HG02884 (cell line): ENCODE data around the gene NCOA7.

Experiments
- ATAC-seq: cut with Tn5 transposase; IDR thresholded peaks from one replicate; pipeline ENCODE4 v1.9.1; 2021; ENCODE audit warnings: mild to moderate bottlenecking, moderate library complexity; ENCODE audit not compliant: unreplicated experiment

The NCOA7 gene

DNA sequence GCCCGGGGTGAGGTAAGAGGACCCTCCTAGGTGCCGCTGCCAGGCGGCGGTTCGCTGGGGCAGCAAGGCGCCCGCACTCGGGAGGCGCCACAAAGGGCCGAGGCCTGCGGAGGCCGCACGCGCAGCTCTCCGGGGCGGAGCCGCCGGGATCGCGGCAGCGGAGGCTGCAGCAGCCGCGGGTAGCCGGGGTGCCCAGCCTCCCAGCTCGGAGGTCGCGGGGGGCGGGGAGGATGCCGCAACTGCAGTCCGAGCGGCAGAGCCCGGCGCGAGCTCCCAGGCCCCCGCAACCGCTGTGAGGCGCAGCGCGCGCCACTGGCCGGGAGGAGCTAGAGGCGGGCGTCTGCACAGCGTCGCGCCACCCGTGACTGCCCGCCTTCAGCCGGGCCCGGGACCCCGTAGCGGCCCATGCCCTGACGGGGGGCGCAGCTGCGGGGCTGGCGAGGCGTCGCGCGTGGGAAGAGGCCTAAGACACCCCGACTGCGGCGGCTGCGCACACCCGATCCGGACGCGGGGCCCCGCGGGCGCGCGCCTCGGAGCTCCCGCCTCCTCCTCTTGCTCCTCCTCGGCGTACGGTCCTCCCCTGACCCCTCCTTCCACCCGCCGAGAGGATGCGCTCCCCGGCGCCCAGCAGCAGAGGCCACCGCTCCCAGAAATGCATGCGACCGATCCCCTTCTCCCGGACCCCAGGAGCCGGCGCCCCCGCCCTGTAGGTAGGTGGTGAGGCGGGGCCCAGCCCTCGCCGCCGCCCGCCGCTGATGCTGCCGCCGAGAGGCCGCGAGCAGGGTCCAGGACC, at the start of gene NCOA7:
NCOA7 (plus strand) TSS at position 603 of the 793 bp plus-strand sequence. CDS start 24,395 bp downstream, outside the sequence.
- ATAC-seq = peak; percentile 61

DNA sequence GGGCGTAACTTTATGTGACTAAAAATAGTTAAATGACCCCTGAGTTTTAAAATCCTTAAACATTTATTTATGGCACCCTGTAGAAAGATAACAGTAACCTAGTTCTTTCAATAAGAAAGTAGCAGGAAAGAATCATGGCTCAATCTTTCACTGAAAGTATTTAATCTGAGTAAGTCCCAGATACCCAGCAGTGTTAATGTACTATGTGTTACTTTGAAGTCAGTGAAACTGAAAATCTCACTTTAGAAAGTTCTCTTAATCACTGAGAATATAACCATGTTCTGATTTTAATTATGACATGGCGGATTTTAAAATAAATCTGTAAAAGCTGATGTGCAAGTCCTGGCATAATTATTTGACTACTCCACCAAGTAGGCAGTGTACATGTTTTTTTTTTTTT, 49.4 kb upstream of the NCOA7 start:
- ATAC-seq = no peak

GRCh38 chr6:125742024-125742423, 48.7 kb upstream of the NCOA7 start:
- no peak for ATAC-seq

GRCh38 chr6:125742464-125743120, 48.2 kb upstream of the NCOA7 start:
- no peak for ATAC-seq

GRCh38 chr6:125743604-125744003, 47.2 kb upstream of the NCOA7 start:
- no peak for ATAC-seq

DNA sequence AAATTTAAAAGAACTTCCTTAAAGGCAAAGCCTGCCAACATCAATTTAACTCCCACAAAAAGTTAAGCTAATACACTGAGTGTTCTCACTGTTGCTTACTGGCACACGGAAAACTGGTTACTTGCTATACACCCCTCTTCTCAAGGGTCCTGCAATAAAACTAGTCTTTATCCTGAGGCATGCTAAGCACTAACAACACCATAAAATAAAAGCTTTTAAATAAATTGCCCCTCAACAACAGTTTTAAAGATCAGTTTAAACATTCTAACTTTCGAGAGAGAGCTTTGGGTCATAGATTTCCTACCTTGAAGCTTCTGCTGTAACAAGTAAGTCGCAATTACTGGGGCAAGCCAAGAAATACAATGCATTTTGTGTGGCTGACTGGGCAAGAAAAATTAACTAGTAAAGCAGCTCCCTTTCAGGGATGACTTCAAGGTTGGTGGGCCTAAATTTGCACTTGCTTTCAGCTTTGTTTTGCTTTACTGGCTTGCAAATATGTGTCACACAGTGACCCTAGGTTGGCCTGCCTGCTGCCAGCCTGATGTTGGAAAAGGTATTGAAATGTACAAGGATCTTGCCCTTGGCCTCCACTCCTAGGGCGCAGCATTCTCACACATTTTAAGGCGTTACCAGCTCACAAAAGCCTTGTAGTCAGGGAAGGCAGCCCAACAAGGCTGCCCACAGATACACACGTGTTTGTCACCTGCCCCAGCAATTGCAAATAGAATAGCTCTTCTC, 45.3 kb upstream of the NCOA7 start:
- ATAC-seq = no peak

DNA sequence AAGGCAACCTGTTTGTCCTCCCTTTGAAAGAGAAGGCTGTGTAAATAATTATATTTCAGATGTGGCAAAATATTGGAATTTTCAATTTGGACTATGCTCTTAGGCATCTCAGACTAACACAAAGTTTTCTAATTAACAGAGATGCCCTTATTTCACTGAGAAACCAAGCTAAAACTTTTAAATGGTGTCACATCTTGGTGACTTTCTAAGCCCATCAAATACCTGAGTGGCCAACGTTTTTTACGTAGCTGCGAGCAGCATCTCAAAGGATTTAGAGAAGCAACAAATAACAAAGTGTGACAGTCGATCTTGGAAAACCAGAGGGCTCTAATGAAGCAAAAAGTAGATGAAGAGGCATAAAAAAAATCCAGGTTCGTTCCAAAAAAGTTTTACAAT, 44.7 kb upstream of the NCOA7 start:
- ATAC-seq = no peak

DNA sequence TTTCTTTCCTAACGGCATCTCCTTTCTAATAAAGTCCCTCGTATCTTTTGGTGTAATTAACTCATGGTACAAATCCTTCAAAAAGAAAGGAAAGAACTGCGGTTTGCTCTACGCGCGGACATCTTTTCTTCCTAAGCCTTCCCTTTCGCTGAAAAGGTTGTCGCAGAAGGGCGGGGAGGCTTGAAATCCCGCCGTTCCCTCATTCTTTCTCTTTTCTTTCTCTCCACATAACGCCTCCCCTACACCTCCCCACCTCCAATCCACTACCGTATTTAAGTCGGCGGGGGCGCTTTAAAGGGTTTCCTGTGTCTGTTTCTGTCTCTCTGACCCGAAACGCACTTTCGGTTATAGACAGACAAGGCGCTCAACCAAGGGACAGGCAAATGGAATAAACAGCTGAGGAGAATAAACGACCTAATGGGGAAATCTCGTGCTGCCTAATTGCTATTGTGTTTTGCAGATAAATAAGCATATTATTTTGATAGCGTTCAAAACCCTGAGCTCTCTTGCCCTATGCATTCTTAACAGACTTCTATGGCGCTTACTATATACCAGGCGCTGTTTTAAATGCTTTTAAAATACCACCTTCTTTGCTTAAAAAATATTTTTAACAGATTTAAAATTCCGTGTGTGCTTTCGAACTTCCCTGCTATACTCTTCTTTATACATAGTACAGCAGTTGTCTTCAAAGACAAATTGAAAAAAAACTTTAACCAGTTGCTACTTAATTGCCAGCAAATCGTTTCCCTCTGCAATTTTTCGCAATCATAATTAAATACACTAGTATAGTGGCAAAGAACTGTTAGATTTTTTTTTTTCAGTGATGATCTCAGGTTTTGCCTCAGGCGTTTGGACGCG, 43.8 kb upstream of the NCOA7 start:
- peak; percentile 61 for ATAC-seq

GRCh38 chr6:125747589-125748405, 43.0 kb upstream of the NCOA7 start:
- no peak for ATAC-seq

DNA sequence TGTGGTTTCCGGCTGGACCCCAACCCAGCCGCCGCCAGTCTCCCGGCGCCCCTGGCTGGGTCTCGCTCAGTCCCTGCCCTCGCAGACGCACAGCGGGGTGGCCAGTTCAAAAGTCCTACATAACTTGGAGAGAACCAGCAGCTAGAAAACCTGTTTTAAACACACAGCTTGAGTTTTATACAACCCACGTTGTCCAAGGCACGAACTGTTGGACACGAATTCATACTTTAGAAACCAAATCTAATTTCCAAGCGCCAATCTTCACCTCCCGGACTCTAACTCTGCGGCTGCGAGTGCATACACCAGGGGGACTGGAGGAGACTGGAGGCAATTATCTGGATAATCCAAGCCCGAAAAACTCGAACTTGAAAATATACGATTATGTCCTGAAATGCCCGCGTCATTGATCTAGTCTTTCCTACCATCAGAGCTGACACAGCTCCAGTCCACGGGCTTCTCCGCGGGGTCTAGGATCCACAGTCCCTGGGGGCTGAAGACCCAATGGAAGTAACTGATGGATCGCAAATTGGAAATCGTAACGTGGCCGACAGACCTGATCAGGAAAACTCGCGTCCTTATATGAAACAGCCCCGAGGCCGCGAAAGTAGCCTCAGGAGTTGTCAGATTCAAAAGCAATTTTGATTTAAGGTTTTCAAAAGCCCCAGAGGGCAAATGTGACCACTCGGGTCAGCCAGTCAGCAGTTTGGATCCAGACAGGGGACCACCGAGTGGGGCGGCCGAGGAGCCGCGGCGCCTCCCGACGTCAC, 42.2 kb upstream of the NCOA7 start:
- no peak for ATAC-seq

DNA sequence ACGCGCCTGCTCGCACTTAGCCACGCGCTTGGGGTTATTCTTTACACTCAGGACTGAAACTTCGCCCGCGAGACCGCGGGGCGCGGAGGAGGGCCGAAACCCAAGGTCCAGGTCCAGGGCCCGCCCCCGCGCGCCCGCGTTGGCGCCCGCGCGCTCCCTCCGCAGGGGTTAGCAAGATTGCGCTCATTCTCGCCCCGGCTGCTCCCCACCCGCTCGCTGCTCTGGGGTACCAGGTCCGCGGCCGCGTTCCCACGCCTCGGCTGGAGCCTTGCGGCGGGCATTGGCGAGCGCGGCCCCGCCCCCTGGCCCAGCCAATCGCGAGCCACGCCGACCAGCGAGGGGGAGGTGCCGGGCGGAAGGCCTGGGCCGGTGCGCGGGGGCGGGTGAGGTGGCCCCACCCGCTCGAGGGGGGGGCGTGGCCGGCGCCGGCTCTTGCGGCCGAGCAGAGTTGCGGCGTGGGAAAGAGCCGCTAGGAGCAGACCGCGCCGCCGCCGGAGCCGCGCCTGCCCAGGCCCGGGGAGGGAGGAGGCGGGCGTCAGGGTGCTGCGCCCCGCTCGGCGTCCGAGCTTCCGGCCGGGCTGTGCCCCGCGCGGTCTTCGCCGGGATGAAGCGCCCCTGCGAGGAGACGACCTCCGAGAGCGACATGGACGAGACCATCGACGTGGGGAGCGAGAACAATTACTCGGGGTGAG, 41.4 kb upstream of the NCOA7 start, which contains the start of gene HEY2:
HEY2 (plus strand) TSS at position 460 of the 692 bp plus-strand sequence; CDS start at position 605, 145 bp downstream.
- peak; percentile 73 for ATAC-seq

GRCh38 chr6:125749865-125750691, 40.7 kb upstream of the NCOA7 start:
- ATAC-seq = no peak

- no peak for ATAC-seq
Measured at GRCh38 chr6:125750692-125751333, 39.9 kb upstream of the NCOA7 start.

DNA sequence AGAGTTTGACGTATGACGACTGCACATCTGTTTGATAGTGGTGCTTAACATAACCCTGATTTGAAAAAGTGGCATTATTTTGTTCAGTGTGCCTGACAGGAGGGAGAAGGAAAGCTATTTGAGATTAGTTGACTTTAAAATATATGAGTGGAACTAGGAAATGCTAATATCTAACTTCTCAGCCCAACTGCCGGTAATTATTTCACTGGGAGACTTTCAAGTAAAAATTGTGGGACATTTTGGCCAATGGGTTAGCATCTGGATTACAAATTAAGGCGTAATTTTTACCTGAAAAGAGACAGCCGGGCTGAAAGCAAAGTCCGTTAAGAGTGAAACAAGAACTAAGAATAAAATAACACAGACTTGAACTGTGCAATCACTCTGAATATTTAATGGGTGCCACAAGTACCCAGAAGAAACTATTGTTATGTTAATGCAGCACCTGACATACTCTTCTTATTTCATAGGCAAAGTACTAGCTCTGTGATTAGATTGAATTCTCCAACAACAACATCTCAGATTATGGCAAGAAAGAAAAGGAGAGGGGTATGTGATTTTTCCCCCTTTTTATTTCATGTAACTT, 39.3 kb upstream of the NCOA7 start:
- ATAC-seq = no peak

- no peak for ATAC-seq
Measured at GRCh38 chr6:125752773-125753172, 38.0 kb upstream of the NCOA7 start.

DNA sequence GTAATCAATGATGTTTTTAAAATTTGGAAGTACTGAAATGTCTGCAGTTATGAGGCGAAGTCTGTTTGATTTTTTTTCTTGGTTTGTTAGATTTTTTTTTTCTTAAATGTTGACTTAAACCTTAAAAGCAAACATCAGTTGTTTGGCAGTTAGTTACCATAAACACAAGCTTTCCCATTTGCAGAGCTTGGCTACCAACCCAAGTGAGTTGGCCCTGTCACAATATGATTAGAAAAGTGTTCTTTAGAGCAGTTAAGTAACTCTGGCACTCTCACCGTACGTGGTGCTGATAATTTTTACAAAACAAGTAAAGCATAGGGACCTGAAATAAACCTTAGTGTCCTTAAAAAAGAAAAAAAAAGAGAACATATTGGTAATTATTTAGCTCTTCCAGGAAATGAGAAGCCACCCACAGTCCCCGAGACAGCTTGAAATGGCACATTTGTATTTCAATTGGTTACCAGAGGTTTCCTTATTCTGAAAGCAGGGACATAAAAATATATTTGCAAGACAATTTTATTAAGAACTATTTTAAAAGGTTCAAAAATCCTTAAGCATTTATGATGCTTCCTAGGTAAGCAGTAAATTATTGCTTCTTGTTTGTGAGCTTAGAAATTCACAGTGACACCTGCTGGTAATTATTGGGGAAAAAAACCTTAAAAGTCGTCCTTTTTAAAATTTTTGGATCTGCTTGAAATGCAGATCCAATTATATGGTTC, 37.4 kb upstream of the NCOA7 start:
- ATAC-seq = no peak
